GM12878 (cell line): ENCODE data around the gene TCEA2. TPM values are rescaled to one million over a fixed set of nuclear protein-coding genes. Genes with fewer than 3 reads are reported as not detected.

Source experiments
- ATAC-seq: fragments of 200-7000 bp; cut with Tn5 transposase; 3 replicates; pipeline ENCODE4 v1.9.1; 2020; ENCODE audit warnings: mild to moderate bottlenecking, moderate library complexity
- BruUV-seq: library from RNA; stranded (reverse); fragments of 400-500 nt; replicated peaks from 2 replicates; lab custom pipeline; 2021; lab: Mats Ljungman, UMichigan
- CTCF ChIA-PET: fragments of 300-600 bp; sonication (Branson Sonifier 250); formaldehyde crosslinking; extraction: SDS; loops from one replicate; lab custom pipeline; 2021; ENCODE audit warnings: inconsistent platforms; lab: Yijun Ruan, JAX
- POLR2A ChIA-PET: fragments of 350-600 bp; formaldehyde crosslinking; extraction: SDS; loops from one replicate; lab custom pipeline; 2021; ENCODE audit warnings: inconsistent platforms; lab: Charles Lee
- RAD21 ChIA-PET: fragments of 300-600 bp; sonication (Branson Sonifier 250); formaldehyde crosslinking; loops from one replicate; lab custom pipeline; 2023; ENCODE audit warnings: antibody characterized with exemption; ENCODE audit not compliant: unreplicated experiment; lab: Charles Lee
- SMC1A ChIA-PET: fragments of 300-600 bp; sonication (Branson Sonifier 250); formaldehyde crosslinking; loops from one replicate; lab custom pipeline; 2023; ENCODE audit not compliant: unreplicated experiment, uncharacterized antibody; lab: Charles Lee
- DNase-seq: peaks from one replicate; pipeline ENCODE4 v3.0.0-alpha.2; 2011; ENCODE audit warnings: low read depth, low spot score
- FAIRE-seq: peaks from 3 replicates; lab custom pipeline; 2011; peaks lifted over from hg19 to GRCh38; lab: Jason Lieb, UNC
- H2AFZ ChIP-seq: 2 replicates; pipeline ENCODE4 v1.6.0; 2011; ENCODE audit warnings: low read depth, low read length, control low read depth; ENCODE audit not compliant: control insufficient read depth
- H3K27ac ChIP-seq: 2 replicates; pipeline ENCODE4 v1.5.1; 2011; ENCODE audit warnings: control low read depth; ENCODE audit not compliant: control insufficient read depth, insufficient read depth
- H3K27me3 ChIP-seq, 2 experiments: replicated peaks in 1 of 2; 2 replicates each; pipeline versions ENCODE4 v1.6.0 to v1.6.1; 2011; ENCODE audit warnings: low read length in 1 of 2; ENCODE audit not compliant: control insufficient read depth in 2 of 2, insufficient read depth in 2 of 2
- H3K36me3 ChIP-seq, 2 experiments: 2 replicates each; pipeline ENCODE4 v1.5.1; 2011; ENCODE audit warnings: low read length in 1 of 2; ENCODE audit not compliant: control insufficient read depth in 2 of 2, insufficient read depth in 2 of 2
- H3K4me1 ChIP-seq: 2 replicates; pipeline ENCODE4 v1.6.1; 2011; ENCODE audit warnings: mild to moderate bottlenecking, low read length, moderate library complexity, mixed read lengths; ENCODE audit not compliant: control insufficient read depth, insufficient read depth
- H3K4me2 ChIP-seq: 2 replicates; pipeline ENCODE4 v1.6.0; 2011; ENCODE audit warnings: control low read depth; ENCODE audit not compliant: control insufficient read depth, insufficient read depth
- H3K4me3 ChIP-seq: fragments of 200-600 bp; sonication (generic); 2 replicates; pipeline ENCODE4 v1.5.1; 2016
- H3K79me2 ChIP-seq: 2 replicates; pipeline ENCODE4 v1.6.0; 2011; ENCODE audit warnings: low read length; ENCODE audit not compliant: control insufficient read depth, insufficient read depth
- H3K9ac ChIP-seq: 2 replicates; pipeline ENCODE4 v1.8.0; 2011; ENCODE audit warnings: low read length, control low read depth, mixed read lengths; ENCODE audit not compliant: control insufficient read depth, insufficient read depth
- H3K9me3 ChIP-seq: replicated peaks from 3 replicates; pipeline ENCODE4 v1.5.1; 2011; ENCODE audit warnings: mild to moderate bottlenecking, low read length; ENCODE audit not compliant: control insufficient read depth, insufficient read depth
- H4K20me1 ChIP-seq: 2 replicates; pipeline ENCODE4 v1.6.0; 2011; ENCODE audit not compliant: control insufficient read depth, insufficient read depth
- BMI1 ChIP-seq: fragments of 450-650 bp; IDR thresholded peaks from 2 replicates; pipeline ENCODE4 v1.6.1; 2016; ENCODE audit warnings: mild to moderate bottlenecking, moderate library complexity, borderline replicate concordance
- FOXK2 ChIP-seq: fragments of 450-650 bp; IDR thresholded peaks from 2 replicates; pipeline ENCODE4 v1.6.1; 2017; ENCODE audit warnings: mild to moderate bottlenecking, moderate library complexity
- SMAD5 ChIP-seq: IDR thresholded peaks from 2 replicates; pipeline ENCODE4 v1.6.1; 2016; ENCODE audit warnings: antibody characterized with exemption, low read depth
- WGBS: methylation state at CpG from one replicate; pipeline ENCODE4 v1.1.6; 2016; ENCODE audit warnings: low lambda C conversion rate; ENCODE audit not compliant: insufficient replicate concordance, insufficient coverage; ENCODE audit errors: missing lambda C conversion rate; 5-methylcytosine and 5-hydroxymethylcytosine counted together
- in situ Hi-C: fragments of 300-500 bp; cut with MboI; formaldehyde crosslinking; loops from 9 replicates; pipeline ENCODE4 v1.14.3; 2018; ENCODE audit warnings: mixed read lengths
- intact Hi-C: fragments of 100-400 bp; cut with micrococcal nuclease; formaldehyde crosslinking; loops from one replicate; pipeline ENCODE4 v1.14.2; 2022; ENCODE audit not compliant: unreplicated experiment
- polyA plus RNA-seq, 11 experiments: library from polyadenylated mRNA; depleted of rRNA in 4 of 11; unstranded in 6 of 11; stranded (reverse) in 5 of 11; fragments of >200 nt; fragmentation: Nextera tagmentation in 4 of 11; fragmentation: Illumina TruSeq in 1 of 11; extraction: Ambion mirVana in 4 of 11; extraction: Trizol in 1 of 11; gene quantifications; 1 replicate in 1 of 11; 2 replicates in 10 of 11; pipeline versions ENCODE4 v1.2.1 to v1.2.3, GENCODE V29; 2011 to 2016; ENCODE audit warnings: inconsistent platforms in 2 of 11, missing spikeins in 2 of 11, low read depth in 1 of 11
- total RNA-seq, 4 experiments: library from RNA; depleted of rRNA in 3 of 4; stranded (reverse); fragments of >200 nt in 3 of 4; fragmentation: Illumina TruSeq in 1 of 4; extraction: Trizol in 1 of 4; gene quantifications; 2 replicates each; pipeline versions ENCODE4 v1.2.1 to v1.2.3, GENCODE V29; 2013 to 2021
- TF ChIP-seq, protein P1 (sequence below): fragments of 450-650 bp; formaldehyde crosslinking; IDR thresholded peaks from 2 replicates; pipeline ENCODE4 v1.5.0; 2022; ENCODE audit warnings: mild to moderate bottlenecking, missing genetic modification characterization

TCEA2 gene
- total and polyA plus RNA-seq, 10 of the 15 experiments (the other 5 are each of a cell fraction or from before 2014, with no cell fraction given) = 3.4 to 42.5 (median 13.3) TPM

- TF ChIP-seq BMI1 (peak; percentile 74), SMAD5 (no peak), FOXK2 (0 out of 2 replicates have a peak, but pooled peaks have one; percentile 15)
- TF ChIP-seq, protein P1, sequence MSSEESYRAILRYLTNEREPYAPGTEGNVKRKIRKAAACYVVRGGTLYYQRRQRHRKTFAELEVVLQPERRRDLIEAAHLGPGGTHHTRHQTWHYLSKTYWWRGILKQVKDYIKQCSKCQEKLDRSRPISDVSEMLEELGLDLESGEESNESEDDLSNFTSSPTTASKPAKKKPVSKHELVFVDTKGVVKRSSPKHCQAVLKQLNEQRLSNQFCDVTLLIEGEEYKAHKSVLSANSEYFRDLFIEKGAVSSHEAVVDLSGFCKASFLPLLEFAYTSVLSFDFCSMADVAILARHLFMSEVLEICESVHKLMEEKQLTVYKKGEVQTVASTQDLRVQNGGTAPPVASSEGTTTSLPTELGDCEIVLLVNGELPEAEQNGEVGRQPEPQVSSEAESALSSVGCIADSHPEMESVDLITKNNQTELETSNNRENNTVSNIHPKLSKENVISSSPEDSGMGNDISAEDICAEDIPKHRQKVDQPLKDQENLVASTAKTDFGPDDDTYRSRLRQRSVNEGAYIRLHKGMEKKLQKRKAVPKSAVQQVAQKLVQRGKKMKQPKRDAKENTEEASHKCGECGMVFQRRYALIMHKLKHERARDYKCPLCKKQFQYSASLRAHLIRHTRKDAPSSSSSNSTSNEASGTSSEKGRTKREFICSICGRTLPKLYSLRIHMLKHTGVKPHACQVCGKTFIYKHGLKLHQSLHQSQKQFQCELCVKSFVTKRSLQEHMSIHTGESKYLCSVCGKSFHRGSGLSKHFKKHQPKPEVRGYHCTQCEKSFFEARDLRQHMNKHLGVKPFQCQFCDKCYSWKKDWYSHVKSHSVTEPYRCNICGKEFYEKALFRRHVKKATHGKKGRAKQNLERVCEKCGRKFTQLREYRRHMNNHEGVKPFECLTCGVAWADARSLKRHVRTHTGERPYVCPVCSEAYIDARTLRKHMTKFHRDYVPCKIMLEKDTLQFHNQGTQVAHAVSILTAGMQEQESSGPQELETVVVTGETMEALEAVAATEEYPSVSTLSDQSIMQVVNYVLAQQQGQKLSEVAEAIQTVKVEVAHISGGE (CRISPR knock-in tag) = no peak
- H3K36me3 ChIP-seq = no peaks in the 10 kb centered on the region
- in situ Hi-C loops = no loop called here
- no peaks in the 10 kb centered on the region for H3K27me3 ChIP-seq
- H3K27ac ChIP-seq = no peak overlapping the region
- no peak overlapping the region for H3K9ac ChIP-seq
- FAIRE-seq (no peak), DNase-seq (no peak), ATAC-seq (no peak)
- WGBS = 29% methylated on average over 10 of the region's 10 CpGs
- CTCF ChIA-PET = interaction anchor here (0.9 kb wide), 1 partner anchor 10 kb away, joined by 4 read pairs; no protein-coding TSS in a partner anchor
- H4K20me1 ChIP-seq = no peaks in the 10 kb centered on the region
- H3K9me3 ChIP-seq = peaks cover 7% of the 10 kb centered on the region; the same call in 1 of the 3 replicates
- no TSS peak for BruUV-seq
- no peaks in the 10 kb centered on the region for H3K4me1 ChIP-seq
- intact Hi-C loops = no loop called here
- RAD21 ChIA-PET = no interaction called here
- H3K4me3 ChIP-seq = no peak overlapping the region
- POLR2A ChIA-PET = no interaction called here
- no peak overlapping the region for H3K4me2 ChIP-seq
- H3K79me2 ChIP-seq = no peaks in the 10 kb centered on the region
- H2AFZ ChIP-seq = no peak overlapping the region
- SMC1A ChIA-PET = interaction anchor here (0.6 kb wide), 1 partner anchor 20 kb away, joined by 3 read pairs; no protein-coding TSS in a partner anchor
Observed at GRCh38 chr20:64090165-64090564, 27.2 kb downstream of the TCEA2 start.
